K562 (cell line): ENCODE results near the gene RIMKLA. TPM values are rescaled to one million over a fixed set of nuclear protein-coding genes. Genes with fewer than 3 reads are reported as not detected.
A peak's percentile ranks its signal among the peaks of the same experiment; 100 is the strongest.

ENCODE experiments used
- ATAC-seq: fragments of 200-7000 bp; cut with Tn5 transposase; 3 replicates; pipeline ENCODE4 v1.9.1; 2020; ENCODE audit warnings: moderate library complexity
- BruUV-seq: library from RNA; stranded (reverse); fragments of 400-500 nt; replicated peaks from 2 replicates; lab custom pipeline; 2021; lab: Mats Ljungman, UMichigan
- CTCF ChIA-PET: fragments of 300-600 bp; formaldehyde crosslinking; extraction: SDS; loops from one replicate; lab custom pipeline; 2021; ENCODE audit warnings: low intra/inter-chr PET ratio; lab: Yijun Ruan, JAX
- POLR2A ChIA-PET: fragments of 300-600, 350-650 bp; sonication (Branson Sonifier 250); formaldehyde crosslinking; extraction: SDS; loops from one replicate; lab custom pipeline; 2021; ENCODE audit warnings: antibody characterized with exemption, inconsistent platforms; lab: Yijun Ruan, JAX
- DNase-seq, 4 experiments: peaks; one replicate each; pipeline versions ENCODE4 v3.0.0 to v3.0.0-alpha.2; 2011 to 2018; ENCODE audit warnings: low spot score in 3 of 4, mixed read lengths in 3 of 4; ENCODE audit errors: extremely low read depth in 1 of 4
- FAIRE-seq: peaks from 2 replicates; lab custom pipeline; 2011; peaks lifted over from hg19 to GRCh38; lab: Jason Lieb, UNC
- H2AFZ ChIP-seq: 2 replicates; pipeline ENCODE4 v1.6.0; 2011; ENCODE audit warnings: low read depth, low read length, control low read depth, inconsistent platforms
- H3K27ac ChIP-seq: fragments of 200-600 bp; 3 replicates; pipeline ENCODE4 v1.8.0; 2011; ENCODE audit warnings: low read depth, mild to moderate bottlenecking, control low read depth, inconsistent platforms, low read length, moderate library complexity, mixed read lengths; ENCODE audit errors: extremely low read depth
- H3K27me3 ChIP-seq, 2 experiments: fragments of 300-600 bp in 1 of 2; 2 replicates in 1 of 2; 3 replicates in 1 of 2; pipeline versions ENCODE4 v1.6.0 to v1.8.0; 2011; ENCODE audit warnings: inconsistent platforms in 2 of 2, low read length in 2 of 2, mild to moderate bottlenecking in 1 of 2, mixed read lengths in 1 of 2, moderate library complexity in 1 of 2; ENCODE audit not compliant: control insufficient read depth in 2 of 2, insufficient read depth in 2 of 2
- H3K36me3 ChIP-seq: fragments of 300-600 bp; 3 replicates; pipeline ENCODE4 v1.8.0; 2011; ENCODE audit warnings: mild to moderate bottlenecking, low read length, inconsistent platforms; ENCODE audit not compliant: control insufficient read depth, insufficient read depth
- H3K4me1 ChIP-seq, 2 experiments: fragments of 200-600 bp in 1 of 2; replicated peaks in 1 of 2; 2 replicates in 1 of 2; 3 replicates in 1 of 2; pipeline versions ENCODE4 v1.5.1 to v1.8.0; 2011; ENCODE audit warnings: inconsistent platforms in 2 of 2, low read length in 2 of 2, mild to moderate bottlenecking in 1 of 2, mixed read lengths in 1 of 2, moderate library complexity in 1 of 2; ENCODE audit not compliant: control insufficient read depth in 2 of 2, insufficient read depth in 2 of 2
- H3K4me2 ChIP-seq: 2 replicates; pipeline ENCODE4 v1.6.1; 2011; ENCODE audit warnings: low read length, control low read depth, inconsistent platforms, mixed read lengths; ENCODE audit not compliant: insufficient read depth
- H3K4me3 ChIP-seq: fragments of 200-600 bp; sonication (generic), shearing (Covaris generic); 2 replicates; pipeline ENCODE4 v1.5.1; 2016; ENCODE audit warnings: control low read depth, inconsistent platforms
- H3K79me2 ChIP-seq: fragments of 200-600 bp; 3 replicates; pipeline ENCODE4 v1.8.0; 2011; ENCODE audit warnings: low read length, inconsistent platforms; ENCODE audit not compliant: control insufficient read depth, insufficient read depth
- H3K9ac ChIP-seq, 2 experiments: 2 replicates each; pipeline versions ENCODE4 v1.6.0 to v1.6.1; 2011; ENCODE audit warnings: low read depth in 2 of 2, low read length in 2 of 2, control low read depth in 1 of 2, inconsistent platforms in 1 of 2, mild to moderate bottlenecking in 1 of 2, mixed read lengths in 1 of 2; ENCODE audit not compliant: insufficient read depth in 1 of 2
- H3K9me1 ChIP-seq: one replicate; pipeline ENCODE4 v1.6.0; 2011; ENCODE audit warnings: inconsistent platforms, mild to moderate bottlenecking, low read length, moderate library complexity; ENCODE audit not compliant: control insufficient read depth, insufficient read depth
- H3K9me3 ChIP-seq: replicated peaks from 2 replicates; pipeline ENCODE4 v1.5.1; 2011; ENCODE audit warnings: low read depth, low read length, inconsistent platforms; ENCODE audit not compliant: control insufficient read depth, insufficient read depth
- H4K20me1 ChIP-seq: replicated peaks from 2 replicates; pipeline ENCODE4 v1.6.1; 2011; ENCODE audit warnings: low read length, inconsistent platforms, mixed read lengths; ENCODE audit not compliant: control insufficient read depth, insufficient read depth
- ARID1B ChIP-seq: fragments of 450-650 bp; IDR thresholded peaks from 2 replicates; pipeline ENCODE4 v1.6.1; 2016; ENCODE audit warnings: antibody characterized with exemption, mild to moderate bottlenecking, inconsistent platforms
- CBFA2T2 ChIP-seq: fragments of 450-650 bp; conservative IDR thresholded peaks from 2 replicates; pipeline ENCODE4 v1.6.1; 2017; ENCODE audit warnings: mild to moderate bottlenecking
- CBFA2T3 ChIP-seq: fragments of 450-650 bp; IDR thresholded peaks from 2 replicates; pipeline ENCODE4 v1.6.1; 2017
- CREM ChIP-seq: IDR thresholded peaks from 2 replicates; pipeline ENCODE4 v1.6.1; 2014; ENCODE audit warnings: antibody characterized with exemption, low read depth
- MTA1 ChIP-seq: fragments of 450-650 bp; IDR thresholded peaks from 2 replicates; pipeline ENCODE4 v1.6.1; 2017; ENCODE audit warnings: borderline replicate concordance
- SAFB ChIP-seq: fragments of 200-400 bp; formaldehyde crosslinking; IDR thresholded peaks from 2 replicates; pipeline ENCODE4 v1.6.1; 2017; ENCODE audit warnings: low read depth, low read length, borderline replicate concordance
- TAL1 ChIP-seq: fragments of 450-650 bp; IDR thresholded peaks from 2 replicates; pipeline ENCODE4 v1.6.1; 2016; ENCODE audit warnings: mild to moderate bottlenecking
- TEAD4 ChIP-seq, 2 experiments: sonication (generic) in 1 of 2; formaldehyde crosslinking in 1 of 2; IDR thresholded peaks; 2 replicates each; pipeline versions ENCODE4 v1.6.1 to v1.8.0; 2012 to 2022; ENCODE audit warnings: borderline replicate concordance in 1 of 2, inconsistent platforms in 1 of 2, low read length in 1 of 2, mild to moderate bottlenecking in 1 of 2, missing genetic modification reagents in 1 of 2
- ZNF584 ChIP-seq: fragments of 200-800 bp; sonication (Bioruptor generic); IDR thresholded peaks from 2 replicates; pipeline ENCODE4 v1.6.1; 2016; ENCODE audit warnings: low read depth, mild to moderate bottlenecking, missing genetic modification characterization, missing compliant biosample characterization
- WGBS: fragments of 100-300 bp; shearing (Covaris generic); methylation state at CpG from one replicate; pipeline ENCODE4 v1.1.6; 2016; ENCODE audit warnings: low coverage, mixed read lengths; ENCODE audit not compliant: insufficient coverage; ENCODE audit errors: missing lambda C conversion rate; 5-methylcytosine and 5-hydroxymethylcytosine counted together
- in situ Hi-C: fragments of 300-500 bp; cut with MboI; formaldehyde crosslinking; loops from 4 replicates; pipeline ENCODE4 v1.15.0; 2018; ENCODE audit warnings: inconsistent platforms, mixed read lengths
- intact Hi-C: fragments of 100-400 bp; cut with micrococcal nuclease; formaldehyde crosslinking; loops from 2 replicates; pipeline ENCODE4 v1.14.2; 2022
- polyA plus RNA-seq, 8 experiments: library from polyadenylated mRNA; depleted of rRNA in 4 of 8; stranded (reverse) in 5 of 8; unstranded in 3 of 8; fragments of >200 nt; fragmentation: Nextera tagmentation in 2 of 8; fragmentation: Illumina TruSeq in 1 of 8; extraction: Ambion mirVana in 2 of 8; extraction: Trizol in 1 of 8; gene quantifications; 2 replicates each; pipeline versions ENCODE4 v1.2.1 to v1.2.3, GENCODE V29; 2011 to 2014; ENCODE audit warnings: inconsistent platforms in 1 of 8, missing spikeins in 1 of 8
- total RNA-seq, 7 experiments: library from RNA; depleted of rRNA in 6 of 7; stranded (reverse); fragments of >200 nt in 6 of 7; fragmentation: Illumina TruSeq in 2 of 7; extraction: Trizol in 2 of 7; gene quantifications; 2 replicates each; pipeline versions ENCODE4 v1.2.1 to v1.2.3, GENCODE V29; 2011 to 2021; ENCODE audit warnings: low replicate concordance in 1 of 7
- TF ChIP-seq, protein P1 (sequence below): sonication (generic); formaldehyde crosslinking; IDR thresholded peaks from 2 replicates; pipeline ENCODE4 v1.8.0; 2023; ENCODE audit warnings: mild to moderate bottlenecking, missing genetic modification reagents
- TF ChIP-seq, protein P2 (sequence below): fragments of 250-450 bp; sonication (Bioruptor Pico); IDR thresholded peaks from 2 replicates; pipeline ENCODE4 v1.8.0; 2021; ENCODE audit warnings: mild to moderate bottlenecking, moderate library complexity

The RIMKLA gene
- total and polyA plus RNA-seq, 9 of the 15 experiments (the other 6 are each of a cell fraction or from before 2014, with no cell fraction given): 0.02 TPM; not detected in 8

DNA sequence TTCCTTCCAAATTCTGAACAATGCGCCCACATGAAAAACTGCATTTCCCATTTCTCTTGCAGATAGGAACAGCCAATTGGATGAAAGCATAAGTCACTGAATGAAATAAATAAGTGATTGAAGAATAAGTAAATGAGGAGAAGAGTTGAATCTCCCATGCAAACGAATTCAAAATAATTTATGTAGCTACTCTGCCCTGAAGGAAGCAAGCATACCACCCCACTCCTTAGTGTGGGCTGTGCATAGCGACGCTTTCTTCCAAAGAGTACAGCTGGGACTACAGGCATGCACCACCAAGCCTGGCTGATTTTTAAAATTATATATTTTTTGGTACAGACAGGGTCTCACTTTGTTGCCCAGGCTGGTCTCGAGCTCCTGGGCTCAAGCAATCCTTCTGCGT, 16.5 kb upstream of the RIMKLA start (continued):
- TF ChIP-seq SAFB: no peak
- TF ChIP-seq CREM: no peak

DNA sequence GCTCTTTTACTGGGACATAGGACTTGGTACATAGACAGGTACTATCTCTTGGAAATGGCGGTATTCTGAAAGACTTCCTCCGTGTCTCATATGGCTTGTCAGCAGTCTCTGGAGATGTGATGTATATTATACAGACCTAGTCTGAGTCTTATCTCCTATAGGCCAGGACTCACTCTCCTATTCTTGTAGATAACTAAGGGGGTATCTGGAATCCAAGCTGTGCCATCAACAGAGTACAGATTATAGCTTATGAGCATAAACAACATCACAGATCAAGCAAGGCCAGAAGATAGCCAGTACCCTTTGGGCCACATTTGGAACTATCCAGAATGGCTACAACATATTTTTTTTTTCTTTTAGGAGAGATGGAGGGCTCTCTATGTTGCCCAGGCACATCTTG, 16.1 kb upstream of the RIMKLA start:
- H3K4me1 ChIP-seq: no peaks in the 10 kb centered on the region
- CTCF ChIA-PET: no interaction called here
- no peaks in the 10 kb centered on the region for H3K79me2 ChIP-seq
- FAIRE-seq (no peak), ATAC-seq (no peak), DNase-seq (peak in 2 of 4 experiments; percentile 12 to 24)
- intact Hi-C loops: no loop called here
- peaks cover 3 to 6% of the 10 kb centered on the region in 2 experiments; a peak in 3 of 5 replicates for H3K27me3 ChIP-seq
- H3K27ac ChIP-seq: no peak overlapping the region
- no peaks in the 10 kb centered on the region for H4K20me1 ChIP-seq
- H3K9ac ChIP-seq: no peak overlapping the region
- POLR2A ChIA-PET: interaction anchor here (0.6 to 1.1 kb wide), 2 partner anchors 20 to 229 kb away, joined by 3 to 4 read pairs; no protein-coding TSS in a partner anchor
- no peaks in the 10 kb centered on the region for H3K9me3 ChIP-seq
- in situ Hi-C loops: no loop called here
- no peak overlapping the region for H3K4me3 ChIP-seq
- WGBS: 0% methylated on average over 2 of the region's 2 CpGs
- no peaks in the 10 kb centered on the region for H3K9me1 ChIP-seq
- BruUV-seq: no TSS peak
- H3K36me3 ChIP-seq: no peaks in the 10 kb centered on the region
- no peak overlapping the region for H2AFZ ChIP-seq
- H3K4me2 ChIP-seq: no peak overlapping the region
- peak; percentile 54; the same call in 1 of the 2 replicates for TF ChIP-seq TAL1
- TF ChIP-seq ARID1B: peak; percentile 14; the same call in 1 of the 2 replicates
- peak; percentile 58 for TF ChIP-seq CBFA2T2
- peak; percentile 65 for TF ChIP-seq TEAD4 (IDR thresholded peaks at IDR 0.05; ENCODE audit: low read length)
- no peak for TF ChIP-seq TEAD4 (CRISPR knock-in tag; IDR thresholded peaks at IDR 0.05; ENCODE audit: borderline replicate concordance)
- TF ChIP-seq CBFA2T3: peak; percentile 74
- TF ChIP-seq, protein P1, sequence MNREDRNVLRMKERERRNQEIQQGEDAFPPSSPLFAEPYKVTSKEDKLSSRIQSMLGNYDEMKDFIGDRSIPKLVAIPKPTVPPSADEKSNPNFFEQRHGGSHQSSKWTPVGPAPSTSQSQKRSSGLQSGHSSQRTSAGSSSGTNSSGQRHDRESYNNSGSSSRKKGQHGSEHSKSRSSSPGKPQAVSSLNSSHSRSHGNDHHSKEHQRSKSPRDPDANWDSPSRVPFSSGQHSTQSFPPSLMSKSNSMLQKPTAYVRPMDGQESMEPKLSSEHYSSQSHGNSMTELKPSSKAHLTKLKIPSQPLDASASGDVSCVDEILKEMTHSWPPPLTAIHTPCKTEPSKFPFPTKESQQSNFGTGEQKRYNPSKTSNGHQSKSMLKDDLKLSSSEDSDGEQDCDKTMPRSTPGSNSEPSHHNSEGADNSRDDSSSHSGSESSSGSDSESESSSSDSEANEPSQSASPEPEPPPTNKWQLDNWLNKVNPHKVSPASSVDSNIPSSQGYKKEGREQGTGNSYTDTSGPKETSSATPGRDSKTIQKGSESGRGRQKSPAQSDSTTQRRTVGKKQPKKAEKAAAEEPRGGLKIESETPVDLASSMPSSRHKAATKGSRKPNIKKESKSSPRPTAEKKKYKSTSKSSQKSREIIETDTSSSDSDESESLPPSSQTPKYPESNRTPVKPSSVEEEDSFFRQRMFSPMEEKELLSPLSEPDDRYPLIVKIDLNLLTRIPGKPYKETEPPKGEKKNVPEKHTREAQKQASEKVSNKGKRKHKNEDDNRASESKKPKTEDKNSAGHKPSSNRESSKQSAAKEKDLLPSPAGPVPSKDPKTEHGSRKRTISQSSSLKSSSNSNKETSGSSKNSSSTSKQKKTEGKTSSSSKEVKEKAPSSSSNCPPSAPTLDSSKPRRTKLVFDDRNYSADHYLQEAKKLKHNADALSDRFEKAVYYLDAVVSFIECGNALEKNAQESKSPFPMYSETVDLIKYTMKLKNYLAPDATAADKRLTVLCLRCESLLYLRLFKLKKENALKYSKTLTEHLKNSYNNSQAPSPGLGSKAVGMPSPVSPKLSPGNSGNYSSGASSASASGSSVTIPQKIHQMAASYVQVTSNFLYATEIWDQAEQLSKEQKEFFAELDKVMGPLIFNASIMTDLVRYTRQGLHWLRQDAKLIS (CRISPR knock-in tag): no peak
- TF ChIP-seq ZNF584 (CRISPR knock-in tag): no peak
- TF ChIP-seq, protein P2, sequence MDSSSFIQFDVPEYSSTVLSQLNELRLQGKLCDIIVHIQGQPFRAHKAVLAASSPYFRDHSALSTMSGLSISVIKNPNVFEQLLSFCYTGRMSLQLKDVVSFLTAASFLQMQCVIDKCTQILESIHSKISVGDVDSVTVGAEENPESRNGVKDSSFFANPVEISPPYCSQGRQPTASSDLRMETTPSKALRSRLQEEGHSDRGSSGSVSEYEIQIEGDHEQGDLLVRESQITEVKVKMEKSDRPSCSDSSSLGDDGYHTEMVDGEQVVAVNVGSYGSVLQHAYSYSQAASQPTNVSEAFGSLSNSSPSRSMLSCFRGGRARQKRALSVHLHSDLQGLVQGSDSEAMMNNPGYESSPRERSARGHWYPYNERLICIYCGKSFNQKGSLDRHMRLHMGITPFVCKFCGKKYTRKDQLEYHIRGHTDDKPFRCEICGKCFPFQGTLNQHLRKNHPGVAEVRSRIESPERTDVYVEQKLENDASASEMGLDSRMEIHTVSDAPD: no peak
- no peak for TF ChIP-seq MTA1
